Liver (tissue), 3 donors: ENCODE data around the gene CR1.

ENCODE experiments used
- CTCF ChIP-seq: fragments of 150-350 bp; IDR thresholded peaks from 2 replicates; pipeline ENCODE4 v1.5.1; 2017; ENCODE audit warnings: improper control_type of control experiment, low read depth, low read length; ENCODE audit not compliant: missing input control
- FOXA1 ChIP-seq: IDR thresholded peaks from 2 replicates; pipeline ENCODE4 v1.6.1; 2016; ENCODE audit warnings: antibody characterized with exemption
- SP1 ChIP-seq: IDR thresholded peaks from 2 replicates; pipeline ENCODE4 v1.6.1; 2018; ENCODE audit warnings: antibody characterized with exemption, mild to moderate bottlenecking
- donor health status: healthy.
- donor health status: healthy.

DNA sequence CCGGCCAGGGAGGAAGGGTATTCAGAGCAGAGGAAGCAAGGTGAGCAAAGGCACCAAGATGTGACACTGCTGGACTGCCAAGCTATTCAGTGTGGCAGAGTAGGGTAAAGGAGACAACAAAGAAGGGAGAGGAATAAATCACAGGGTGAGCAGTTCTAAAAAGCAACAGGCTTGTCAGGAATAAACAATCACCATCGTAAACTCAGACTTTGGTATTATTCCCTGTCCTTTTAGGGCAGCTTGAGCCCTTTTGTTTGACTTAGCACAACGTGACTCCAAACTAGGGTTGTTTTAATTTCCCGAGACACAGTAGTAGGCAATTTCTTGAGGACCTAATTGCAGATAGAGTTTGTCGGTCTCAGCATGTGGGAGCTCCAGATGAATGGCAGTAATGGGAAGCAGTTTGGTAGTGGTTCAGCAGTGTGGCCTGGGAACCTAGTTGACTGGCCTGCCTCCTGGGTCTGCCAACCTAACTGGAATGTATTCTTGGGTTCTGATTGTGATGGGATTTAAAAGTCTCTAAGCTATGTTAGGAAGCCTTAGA lies 153.3 kb downstream of the CR1 start:
- no peak for TF ChIP-seq CTCF
- TF ChIP-seq SP1, result no peak
- no peak for TF ChIP-seq FOXA1
